HFFc6 (cell line): ENCODE results near the gene ADCK2. TPM values are rescaled to one million over a fixed set of nuclear protein-coding genes. Genes with fewer than 3 reads are reported as not detected.
"Not testable (repeated sequence)": the region's sequence is repeated elsewhere in the genome, so short reads cannot be mapped to it uniquely, and the experiment has no call there.

Experiments
- DNase-seq: peaks from one replicate; pipeline ENCODE4 v3.0.0-alpha.2; 2018
- H3K27ac Mint-ChIP-seq: 2 replicates; pipeline ENCODE4 v1.8.0; 2020; ENCODE audit warnings: mild to moderate bottlenecking, mixed read lengths
- H3K27me3 Mint-ChIP-seq: 2 replicates; pipeline ENCODE4 v1.8.0; 2021; ENCODE audit warnings: mild to moderate bottlenecking, moderate library complexity, mixed read lengths; ENCODE audit not compliant: insufficient read depth
- H3K36me3 Mint-ChIP-seq: 2 replicates; pipeline ENCODE4 v1.8.0; 2021; ENCODE audit warnings: low read depth, mixed read lengths
- H3K4me1 Mint-ChIP-seq: 2 replicates; pipeline ENCODE4 v1.8.0; 2020; ENCODE audit warnings: low read depth, mixed read lengths
- H3K4me3 Mint-ChIP-seq: 2 replicates; pipeline ENCODE4 v1.8.0; 2020; ENCODE audit warnings: mild to moderate bottlenecking, moderate library complexity, mixed read lengths
- H3K9me3 Mint-ChIP-seq: 2 replicates; pipeline ENCODE4 v1.8.0; 2020; ENCODE audit warnings: mild to moderate bottlenecking, mixed read lengths
- CTCF ChIP-seq: fragments of 200-600 bp; sonication (generic); IDR thresholded peaks from 2 replicates; pipeline ENCODE4 v1.5.0; 2021; ENCODE audit warnings: antibody characterized with exemption, mild to moderate bottlenecking
- total RNA-seq, 6 experiments: library from RNA; stranded (reverse); fragmentation: NEBNext Ultra II Directional; extraction: Animal tissue kit (Norgen Biotek cat#: 25700); gene quantifications; 2 replicates in 1 of 6; 3 replicates in 5 of 6; pipeline ENCODE4 v1.2.3, GENCODE V29; 2021

Gene ADCK2
- total RNA-seq, 6 experiments from 2014 or later = 9.2 to 13.6 (median 10.0) TPM

DNA sequence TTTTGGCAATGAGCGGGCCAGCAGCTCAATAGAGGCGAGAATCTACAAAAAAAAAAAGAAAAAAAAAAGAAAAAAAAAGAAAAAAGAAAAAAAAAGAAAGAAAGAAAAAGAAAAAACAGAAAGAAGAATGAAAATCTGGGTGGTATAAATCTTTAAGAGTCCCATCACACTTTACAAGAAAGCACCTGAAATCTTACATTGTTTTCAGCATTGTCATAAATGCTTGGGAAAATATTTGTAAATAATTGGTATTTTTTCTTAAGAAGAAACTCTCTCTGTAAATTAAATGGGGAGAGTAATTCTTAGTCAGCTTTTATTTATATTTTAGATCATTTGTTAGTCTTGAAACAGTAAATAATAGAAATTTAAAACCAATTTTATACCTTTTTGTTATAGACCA is 62.0 kb downstream of the ADCK2 start:
- Mint-ChIP-seq H3K9me3 (no peaks in the 10 kb centered on the region), H3K27ac (no peak overlapping the region), H3K27me3 (no peaks in the 10 kb centered on the region), H3K36me3 (peaks cover 4% of the 10 kb centered on the region; the same call in 1 of the 2 replicates), H3K4me1 (peaks cover 4% of the 10 kb centered on the region), H3K4me3 (no peak overlapping the region)
- DNase-seq = no peak
- TF ChIP-seq CTCF = no peak

GRCh38 chr7:140738280-140738679 is 65.5 kb downstream of the ADCK2 start:
- Mint-ChIP-seq H3K9me3 (no peaks in the 10 kb centered on the region), H3K4me3 (no peak overlapping the region), H3K27me3 (no peaks in the 10 kb centered on the region), H3K27ac (peak overlapping the region; percentile 40; the same call in 1 of the 2 replicates), H3K4me1 (no peaks in the 10 kb centered on the region), H3K36me3 (peaks cover 7% of the 10 kb centered on the region; the same call in 1 of the 2 replicates)
- no peak for TF ChIP-seq CTCF
- no peak for DNase-seq

GRCh38 chr7:140743255-140743654 is 70.5 kb downstream of the ADCK2 start:
- not testable (repeated sequence) for H3K27me3 Mint-ChIP-seq, DNase-seq, H3K27ac Mint-ChIP-seq, H3K9me3 Mint-ChIP-seq, H3K4me1 Mint-ChIP-seq, H3K4me3 Mint-ChIP-seq
- peaks cover 16% of the 10 kb centered on the region for H3K36me3 Mint-ChIP-seq

GRCh38 chr7:140744005-140744404 is 71.3 kb downstream of the ADCK2 start:
- DNase-seq = no peak
- Mint-ChIP-seq H3K36me3 (peaks cover 16% of the 10 kb centered on the region), H3K27ac (no peak overlapping the region), H3K4me3 (no peak overlapping the region), H3K4me1 (no peaks in the 10 kb centered on the region), H3K9me3 (no peaks in the 10 kb centered on the region), H3K27me3 (no peaks in the 10 kb centered on the region; the same call in 1 of the 2 replicates)
- no peak for TF ChIP-seq CTCF

Other genes with a start within 250 kb of the ADCK2 start
- gene MKRN1, start 193.4 kb upstream of the ADCK2 start, total RNA-seq = 10 to 100 TPM; 62.8 to 67.5 (median 64.3) TPM
- gene DENND2A, start 32.1 kb upstream of the ADCK2 start, total RNA-seq = under 1 TPM; 0.50 to 0.99 (median 0.58) TPM
- gene NDUFB2, start 23.8 kb downstream of the ADCK2 start, total RNA-seq = 100 to 1,000 TPM; 176 to 254 (median 205) TPM